MM.1S (cell line): ENCODE measurements around the gene COBL.

Experiments used
- CTCF ChIP-seq: fragments of 300-600 bp; sonication (generic); IDR thresholded peaks from 2 replicates; pipeline ENCODE4 v1.5.1; 2016; ENCODE audit warnings: antibody characterized with exemption, low read length, mixed read lengths
- EZH2phosphoT487 ChIP-seq: fragments of 300-600 bp; sonication (generic); IDR thresholded peaks from 2 replicates; pipeline ENCODE4 v1.6.1; 2018; ENCODE audit warnings: antibody characterized with exemption, low read length

- no peak for TF ChIP-seq EZH2phosphoT487
- no peak for TF ChIP-seq CTCF
Measured at GRCh38 chr7:50988988-50989387, 327.6 kb downstream of the COBL start.
